Ovary (tissue), 3 donors: ENCODE results near the gene PCA3.

ENCODE experiments used
- EP300 ChIP-seq: sonication (generic); formaldehyde crosslinking; IDR thresholded peaks from one replicate; pipeline ENCODE4 v1.6.1; 2017; ENCODE audit warnings: antibody characterized with exemption
- POLR2A ChIP-seq: fragments of 450-650 bp; IDR thresholded peaks from one replicate; pipeline ENCODE4 v1.6.1; 2017; ENCODE audit warnings: antibody characterized with exemption, mild to moderate bottlenecking, moderate library complexity
- TF ChIP-seq, protein P1 (sequence below), 3 donors: fragments of 450-650 bp in 2 of 3; fragments of 200-600 bp in 1 of 3; IDR thresholded peaks; one replicate each; pipeline versions ENCODE4 v1.5.1 to v1.8.0; 2016 to 2022; ENCODE audit warnings: antibody characterized with exemption in 3 of 3, mild to moderate bottlenecking in 1 of 3
- donor health status: DM: no; HTN: no; CAD: no.

DNA sequence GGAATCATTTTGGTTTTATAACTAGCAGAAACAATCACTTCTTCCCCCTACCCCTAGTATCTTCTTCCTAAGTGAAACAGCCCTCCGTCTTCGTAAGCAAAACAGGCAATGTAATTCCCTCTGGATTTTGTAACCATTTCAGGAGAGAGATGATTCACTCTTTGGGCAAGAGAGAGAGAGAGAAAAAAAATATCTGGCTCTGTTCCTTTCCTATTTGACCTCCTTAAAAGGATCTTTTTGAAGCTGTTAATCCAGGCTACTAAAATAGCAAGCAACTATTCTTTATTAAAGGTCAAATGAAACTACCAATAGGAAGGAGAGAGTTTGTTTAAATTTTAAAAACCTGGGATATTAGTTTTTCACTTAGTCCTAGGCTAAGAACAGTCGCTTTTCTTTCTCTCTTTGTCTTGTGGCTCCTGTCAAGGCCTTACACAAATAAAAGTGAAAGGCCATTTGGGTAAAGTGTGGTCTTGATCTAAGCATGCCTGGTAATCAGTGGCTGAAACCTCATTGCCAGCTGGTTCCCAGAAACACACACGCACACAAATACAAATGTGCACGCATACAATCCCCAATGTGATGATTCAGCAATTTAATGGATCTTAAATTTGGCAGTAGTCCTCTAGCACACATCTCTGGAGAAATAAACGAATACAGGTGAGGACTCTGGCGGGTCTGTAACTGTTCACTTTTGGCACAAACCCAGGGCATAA, 71.5 kb downstream of the PCA3 start:
- TF ChIP-seq, protein P1, sequence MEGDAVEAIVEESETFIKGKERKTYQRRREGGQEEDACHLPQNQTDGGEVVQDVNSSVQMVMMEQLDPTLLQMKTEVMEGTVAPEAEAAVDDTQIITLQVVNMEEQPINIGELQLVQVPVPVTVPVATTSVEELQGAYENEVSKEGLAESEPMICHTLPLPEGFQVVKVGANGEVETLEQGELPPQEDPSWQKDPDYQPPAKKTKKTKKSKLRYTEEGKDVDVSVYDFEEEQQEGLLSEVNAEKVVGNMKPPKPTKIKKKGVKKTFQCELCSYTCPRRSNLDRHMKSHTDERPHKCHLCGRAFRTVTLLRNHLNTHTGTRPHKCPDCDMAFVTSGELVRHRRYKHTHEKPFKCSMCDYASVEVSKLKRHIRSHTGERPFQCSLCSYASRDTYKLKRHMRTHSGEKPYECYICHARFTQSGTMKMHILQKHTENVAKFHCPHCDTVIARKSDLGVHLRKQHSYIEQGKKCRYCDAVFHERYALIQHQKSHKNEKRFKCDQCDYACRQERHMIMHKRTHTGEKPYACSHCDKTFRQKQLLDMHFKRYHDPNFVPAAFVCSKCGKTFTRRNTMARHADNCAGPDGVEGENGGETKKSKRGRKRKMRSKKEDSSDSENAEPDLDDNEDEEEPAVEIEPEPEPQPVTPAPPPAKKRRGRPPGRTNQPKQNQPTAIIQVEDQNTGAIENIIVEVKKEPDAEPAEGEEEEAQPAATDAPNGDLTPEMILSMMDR (IDR thresholded peaks at IDR 0.05), result no peak
- TF ChIP-seq POLR2A (no peak), EP300 (no peak)
